Left renal cortex interstitium (tissue), 4 donors: ENCODE results near the gene CBLN3. TPM values are rescaled to one million over a fixed set of nuclear protein-coding genes. Genes with fewer than 3 reads are reported as not detected.

ENCODE experiments used
- DNase-seq, 4 donors: peaks; one replicate each; pipeline ENCODE4 v3.0.0-alpha.2; 2013; ENCODE audit warnings: low read depth in 4 of 4, low spot score in 2 of 4, missing footprints in 1 of 4
- polyA plus RNA-seq, 4 donors: library from polyadenylated mRNA; unstranded; fragments of 120-200 nt; gene quantifications; one replicate each; pipeline ENCODE4 v1.2.1, GENCODE V29; 2013; ENCODE audit not compliant: insufficient read length in 4 of 4

Gene CBLN3
- polyA plus RNA-seq, 4 donors: 2.7 to 3.8 (median 3.2) TPM

- DNase-seq: no peak
Measured at GRCh38 chr14:24427537-24428508, 1.6 kb downstream of the CBLN3 start.

DNA sequence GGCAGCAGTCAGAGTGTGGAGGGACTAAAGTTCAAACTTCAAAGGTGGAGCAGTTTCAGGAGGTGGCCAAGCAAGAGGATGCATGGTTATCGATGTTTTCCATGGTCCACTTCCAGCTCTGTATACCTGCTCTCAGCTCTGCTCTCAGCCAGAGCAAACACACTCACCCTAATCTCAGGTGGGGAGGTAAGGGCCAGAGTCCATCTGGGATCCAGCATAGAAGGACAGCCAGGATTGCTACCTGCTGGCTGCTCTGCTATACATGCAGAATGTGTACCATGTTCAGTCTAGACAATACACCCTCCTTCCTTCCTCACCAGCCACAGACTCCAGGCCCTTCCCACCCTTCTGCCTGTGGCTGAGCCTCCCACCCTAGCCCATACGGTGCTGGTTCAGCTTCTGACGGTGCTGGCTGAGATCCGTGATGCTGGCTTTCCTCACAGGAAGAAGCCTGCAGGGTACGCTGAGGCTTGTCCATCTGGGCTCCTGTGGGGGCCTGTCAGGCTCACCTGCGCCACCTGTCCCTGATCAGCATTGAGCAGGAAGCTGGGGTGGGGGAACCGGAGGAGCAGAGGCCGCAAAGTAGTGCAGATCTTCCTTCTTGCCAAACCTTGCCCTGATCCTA lies 2.4 kb downstream of the CBLN3 start:
- no peak for DNase-seq

DNA sequence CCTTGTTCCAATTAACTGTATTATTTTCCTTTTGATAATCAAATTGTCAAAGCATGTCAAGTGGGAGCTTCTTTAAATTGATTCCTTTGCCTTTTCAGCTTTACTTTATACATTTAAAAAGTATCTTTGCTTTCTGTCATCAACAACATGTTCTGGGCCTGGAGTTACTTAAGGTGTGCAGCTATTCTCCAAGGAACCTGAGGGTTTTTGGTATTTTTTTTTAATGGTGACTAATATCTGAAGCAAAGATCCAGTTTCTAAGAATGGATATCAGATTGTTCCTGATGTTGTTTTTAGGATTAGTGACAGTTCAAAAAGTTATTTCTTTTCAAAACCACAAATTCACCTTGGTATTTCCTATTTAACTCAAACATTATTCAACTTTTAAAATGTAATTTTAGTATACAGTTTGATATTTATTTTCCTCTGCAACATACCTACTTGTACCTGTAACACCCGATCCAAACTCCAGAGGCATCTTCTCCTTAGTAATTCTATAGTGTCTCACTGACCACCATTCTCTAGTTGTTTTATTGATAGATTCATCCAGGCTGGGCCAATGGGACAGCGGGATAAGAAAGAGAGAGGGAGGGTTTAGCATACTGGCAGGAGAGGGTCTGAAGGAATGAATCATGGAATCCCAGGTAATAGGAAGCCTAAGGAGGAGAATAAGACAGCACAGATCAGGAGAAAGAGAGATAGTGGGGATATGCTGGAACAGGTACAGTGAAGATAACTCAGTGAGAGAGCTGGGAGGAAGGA lies 3.1 kb downstream of the CBLN3 start:
- DNase-seq: no peak

GRCh38 chr14:24425704-24426103 lies 3.8 kb downstream of the CBLN3 start:
- no peak for DNase-seq

DNA sequence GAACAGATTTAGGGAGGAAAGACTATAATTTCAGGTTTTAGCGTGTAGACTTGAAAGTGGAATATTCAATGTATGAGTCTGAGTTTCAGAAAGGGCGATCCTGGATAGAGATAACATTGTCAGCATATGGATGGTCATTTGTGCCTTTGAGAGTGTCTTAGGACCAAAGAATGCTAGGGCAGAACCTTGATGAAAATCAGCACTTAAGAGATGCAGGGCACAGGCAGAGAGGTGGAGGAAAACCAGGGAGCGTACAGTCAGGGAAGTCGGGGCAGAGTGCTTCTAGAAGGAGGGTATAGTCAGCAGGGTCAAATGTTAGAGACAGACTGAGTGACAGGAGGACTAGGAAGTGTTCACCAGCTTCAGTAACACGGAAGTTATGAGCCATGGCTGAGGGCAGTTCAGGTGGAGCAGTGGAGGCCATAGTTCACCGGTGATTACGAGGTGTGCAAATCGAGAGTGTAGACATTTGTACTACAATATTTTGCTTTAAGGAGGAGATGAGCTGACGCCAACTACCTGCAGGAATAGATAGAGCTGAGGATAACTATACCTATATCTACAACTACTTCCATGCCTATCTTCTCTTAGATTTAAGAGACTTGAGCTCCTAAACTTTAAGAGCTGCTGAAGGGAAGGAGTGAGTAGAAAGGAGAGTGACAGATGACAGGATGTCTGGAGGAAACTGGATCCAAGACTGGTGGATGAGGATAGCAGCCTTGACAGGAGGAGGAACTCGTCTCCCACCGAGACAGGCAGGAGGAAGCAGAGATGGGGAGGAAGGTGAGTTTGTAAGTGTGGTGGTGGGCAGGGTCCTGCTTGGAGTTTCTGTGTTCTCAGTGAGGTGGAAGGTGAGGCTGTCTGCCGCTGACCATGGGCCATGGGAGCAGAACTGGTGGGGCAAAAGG lies 6.5 kb downstream of the CBLN3 start:
- no peak for DNase-seq

DNA sequence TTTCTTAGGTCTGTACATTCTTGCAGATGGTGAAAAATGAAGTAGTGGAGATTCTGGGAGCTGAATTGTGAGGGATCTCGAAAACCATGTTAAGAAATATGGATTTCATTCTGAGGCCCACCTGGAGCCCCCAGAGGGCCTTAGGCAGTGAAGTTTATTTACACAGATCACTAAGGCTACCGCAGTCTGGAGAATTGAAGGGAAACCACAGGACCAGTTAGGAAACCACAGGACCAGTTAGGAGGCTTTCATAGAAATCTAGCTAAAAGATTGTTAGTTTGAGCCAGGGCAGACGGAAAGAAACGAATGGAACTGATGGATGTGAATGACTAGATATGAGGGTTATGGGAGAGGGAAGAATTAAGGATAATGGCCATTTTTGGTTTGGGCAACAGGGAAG lies 7.2 kb downstream of the CBLN3 start:
- DNase-seq: no peak

DNA sequence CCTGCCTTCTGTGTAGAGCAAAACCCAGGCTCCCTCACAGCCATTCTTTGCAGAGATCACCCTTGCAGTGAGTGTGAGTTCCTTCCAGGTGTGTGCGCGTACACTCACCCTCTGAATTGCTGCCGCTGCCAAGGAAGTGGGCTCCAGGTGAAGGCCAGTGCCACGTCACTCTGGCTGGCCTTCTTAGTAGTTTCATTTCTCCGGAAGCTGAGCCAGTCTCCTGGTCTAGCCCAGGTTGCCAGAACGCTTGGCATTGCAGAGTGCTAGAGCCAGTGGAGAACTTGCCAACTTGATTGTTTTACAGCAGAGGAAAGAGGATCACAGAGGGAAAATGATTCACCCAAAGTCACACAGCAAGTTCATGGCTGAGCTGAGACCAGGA lies 11.0 kb downstream of the CBLN3 start:
- no peak for DNase-seq

DNA sequence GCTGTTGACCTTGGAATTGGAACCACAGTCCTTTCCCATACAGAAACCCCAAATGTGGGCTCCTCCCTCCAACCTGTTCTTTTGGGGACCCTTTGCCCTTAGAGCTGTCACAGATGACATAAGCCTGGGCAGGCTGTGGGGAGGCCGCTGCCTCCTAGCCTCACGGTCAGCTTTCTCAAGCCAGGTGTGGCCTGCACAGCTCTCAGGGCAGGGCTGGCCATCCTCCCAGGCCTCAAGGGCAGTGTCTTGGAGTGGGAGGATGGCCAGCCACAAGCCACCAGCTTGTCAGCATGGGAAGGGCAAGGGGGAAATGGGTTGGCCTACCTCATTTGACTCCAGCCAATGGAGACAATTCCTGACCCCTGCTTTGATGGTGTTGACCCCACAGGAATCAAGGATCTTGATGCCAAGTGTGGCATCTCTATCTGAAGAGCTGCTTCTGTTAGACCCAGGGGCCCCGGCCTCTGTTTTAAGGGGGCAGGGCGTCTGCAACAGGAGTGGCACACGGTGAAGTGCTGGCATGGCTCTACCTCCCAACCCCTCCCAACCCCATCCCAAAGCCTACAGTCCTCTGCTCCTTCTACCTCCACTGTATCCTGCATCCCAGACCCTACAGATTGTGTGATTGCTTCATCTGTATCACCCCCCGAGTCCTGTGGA lies 11.5 kb downstream of the CBLN3 start:
- DNase-seq: no peak

DNA sequence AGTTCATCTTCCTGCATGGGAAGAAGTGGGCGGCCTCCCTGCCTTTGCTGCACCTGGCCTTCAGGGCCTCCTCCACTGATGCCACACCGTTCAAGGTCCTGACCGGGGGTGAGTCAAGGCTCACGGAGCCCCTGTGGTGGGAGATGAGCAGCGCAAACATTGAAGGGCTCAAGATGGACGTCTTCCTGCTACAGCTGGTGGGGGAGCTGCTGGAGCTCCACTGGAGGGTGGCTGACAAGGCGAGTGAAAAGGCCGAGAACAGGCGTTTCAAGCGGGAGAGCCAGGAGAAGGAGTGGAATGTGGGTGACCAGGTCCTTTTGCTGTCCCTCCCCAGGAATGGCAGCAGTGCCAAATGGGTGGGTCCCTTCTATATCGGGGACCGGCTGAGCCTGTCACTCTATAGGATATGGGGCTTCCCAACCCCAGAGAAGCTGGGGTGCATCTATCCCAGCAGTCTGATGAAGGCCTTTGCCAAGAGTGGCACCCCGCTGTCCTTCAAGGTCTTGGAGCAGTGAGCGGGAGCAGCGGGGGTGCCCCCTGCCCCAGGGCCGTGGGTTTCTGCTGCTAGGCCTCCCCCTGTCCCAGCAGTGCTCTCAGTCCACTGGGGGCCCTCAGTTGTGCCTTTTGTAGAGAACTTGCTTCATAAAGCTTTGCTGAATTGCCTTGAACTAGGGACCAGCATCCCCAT lies 12.4 kb downstream of the CBLN3 start:
- no peak for DNase-seq

GRCh38 chr14:24416254-24416931 lies 13.1 kb downstream of the CBLN3 start:
- no peak for DNase-seq

GRCh38 chr14:24415421-24416253 lies 13.8 kb downstream of the CBLN3 start:
- DNase-seq: no peak

- no peak for DNase-seq
Measured at GRCh38 chr14:24414732-24415420, 14.6 kb downstream of the CBLN3 start.

- no peak for DNase-seq
Measured at GRCh38 chr14:24414077-24414476, 15.4 kb downstream of the CBLN3 start.

- DNase-seq: no peak
Measured at GRCh38 chr14:24411443-24412389, 17.8 kb downstream of the CBLN3 start.

DNA sequence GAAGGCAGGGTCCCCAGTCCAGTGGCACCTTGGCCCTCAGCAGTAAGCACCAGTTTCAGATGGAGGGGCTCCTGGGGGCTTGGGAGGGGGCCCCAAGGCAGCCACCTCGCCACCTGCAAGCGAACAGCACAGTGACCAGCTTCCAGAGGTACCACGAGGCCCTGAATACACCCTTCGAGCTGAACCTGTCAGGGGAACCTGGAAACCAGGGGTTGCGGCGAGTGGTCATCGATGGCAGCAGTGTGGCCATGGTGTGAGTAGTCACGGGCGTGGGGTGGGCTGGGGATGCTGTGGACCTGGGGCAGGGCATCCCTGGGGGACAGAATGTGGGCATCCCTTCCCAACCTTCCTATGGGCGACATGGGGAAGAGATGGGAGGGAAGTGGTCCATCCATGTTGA lies 19.5 kb downstream of the CBLN3 start:
- no peak for DNase-seq

DNA sequence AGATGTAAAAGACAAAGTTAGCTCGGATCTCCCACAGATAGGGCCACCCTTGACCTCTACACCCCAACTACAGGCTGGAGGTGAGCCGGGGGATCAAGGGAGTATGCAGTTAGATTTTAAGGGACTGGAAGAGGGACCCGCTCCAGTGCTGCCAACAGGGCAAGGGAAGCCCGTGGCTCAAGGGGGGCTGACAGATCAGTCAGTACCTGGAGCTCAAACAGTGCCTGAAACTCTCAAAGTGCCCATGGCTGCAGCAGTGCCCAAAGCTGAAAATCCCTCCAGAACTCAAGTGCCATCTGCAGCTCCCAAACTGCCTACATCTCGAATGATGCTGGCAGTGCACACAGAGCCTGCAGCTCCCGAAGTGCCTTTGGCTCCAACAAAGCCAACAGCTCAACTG lies 20.3 kb downstream of the CBLN3 start:
- no peak for DNase-seq
